H9 (cell line): Measurements from ENCODE around the gene MARCOL. TPM values are rescaled to one million over a fixed set of nuclear protein-coding genes. Genes with fewer than 3 reads are reported as not detected.

Source experiments
- DNase-seq: peaks from one replicate; pipeline ENCODE4 v3.0.0-alpha.2; 2017
- H2AFZ ChIP-seq: one replicate; pipeline ENCODE4 v1.6.1; 2013; ENCODE audit warnings: mild to moderate bottlenecking, low read length, control low read depth, moderate library complexity
- H2AK5ac ChIP-seq: 2 replicates; pipeline ENCODE4 v1.6.1; 2013; ENCODE audit warnings: low read length, control low read depth, mixed read lengths; ENCODE audit not compliant: insufficient read length
- H2BK120ac ChIP-seq: one replicate; pipeline ENCODE4 v1.6.1; 2013; ENCODE audit warnings: low read depth, mild to moderate bottlenecking, low read length, control low read depth, inconsistent platforms; ENCODE audit not compliant: poor library complexity, severe bottlenecking
- H2BK12ac ChIP-seq: 2 replicates; pipeline ENCODE4 v1.6.1; 2013; ENCODE audit warnings: low read length, control low read depth, mixed read lengths, low read depth; ENCODE audit not compliant: insufficient read length
- H2BK15ac ChIP-seq: 2 replicates; pipeline ENCODE4 v1.6.1; 2013; ENCODE audit warnings: low read depth, low read length, control low read depth
- H2BK20ac ChIP-seq: one replicate; pipeline ENCODE4 v1.6.1; 2013; ENCODE audit warnings: low read depth, mild to moderate bottlenecking, low read length, control low read depth, inconsistent platforms; ENCODE audit not compliant: poor library complexity, severe bottlenecking
- H2BK5ac ChIP-seq: 2 replicates; pipeline ENCODE4 v1.6.1; 2013; ENCODE audit warnings: low read length, control low read depth, mixed read lengths; ENCODE audit not compliant: insufficient read length
- H3K14ac ChIP-seq: 2 replicates; pipeline ENCODE4 v1.6.1; 2013; ENCODE audit warnings: low read length, control low read depth; ENCODE audit not compliant: insufficient read depth
- H3K18ac ChIP-seq: 2 replicates; pipeline ENCODE4 v1.6.1; 2013; ENCODE audit warnings: low read depth, mild to moderate bottlenecking, mixed read lengths, low read length, control low read depth; ENCODE audit not compliant: insufficient read length
- H3K23ac ChIP-seq: 2 replicates; pipeline ENCODE4 v1.6.1; 2013; ENCODE audit warnings: low read length, control low read depth, mixed read lengths, low read depth; ENCODE audit not compliant: insufficient read length
- H3K23me2 ChIP-seq: 2 replicates; pipeline ENCODE4 v1.6.1; 2013; ENCODE audit warnings: low read depth, mild to moderate bottlenecking, mixed read lengths, low read length, control low read depth; ENCODE audit not compliant: insufficient read length, poor library complexity, severe bottlenecking
- H3K27ac ChIP-seq: 2 replicates; pipeline ENCODE4 v1.5.1; 2013; ENCODE audit warnings: low read length, control low read depth, mixed read lengths, low read depth; ENCODE audit not compliant: insufficient read length
- H3K27me3 ChIP-seq: 2 replicates; pipeline ENCODE4 v1.6.1; 2013; ENCODE audit warnings: low read length, control low read depth, inconsistent platforms; ENCODE audit not compliant: insufficient read depth
- H3K4ac ChIP-seq: 2 replicates; pipeline ENCODE4 v1.6.1; 2013; ENCODE audit warnings: low read depth, mild to moderate bottlenecking, control low read depth, inconsistent platforms, low read length, moderate library complexity
- H3K4me1 ChIP-seq: 2 replicates; pipeline ENCODE4 v1.6.1; 2013; ENCODE audit warnings: low read length, control low read depth, inconsistent platforms; ENCODE audit not compliant: insufficient read depth
- H3K4me2 ChIP-seq: 2 replicates; pipeline ENCODE4 v1.6.1; 2013; ENCODE audit warnings: low read length, control low read depth, mixed read lengths; ENCODE audit not compliant: insufficient read length, insufficient read depth
- H3K56ac ChIP-seq: 2 replicates; pipeline ENCODE4 v1.6.1; 2013; ENCODE audit warnings: low read depth, mild to moderate bottlenecking, mixed read lengths, low read length, control low read depth; ENCODE audit not compliant: insufficient read length
- H3K79me1 ChIP-seq: 2 replicates; pipeline ENCODE4 v1.6.1; 2013; ENCODE audit warnings: low read depth, mild to moderate bottlenecking, moderate library complexity, low read length, control low read depth, inconsistent platforms; ENCODE audit not compliant: insufficient read depth, poor library complexity, severe bottlenecking
- H3K79me2 ChIP-seq: 2 replicates; pipeline ENCODE4 v1.6.1; 2013; ENCODE audit warnings: low read length, control low read depth, inconsistent platforms; ENCODE audit not compliant: insufficient read depth
- H3K9ac ChIP-seq: 2 replicates; pipeline ENCODE4 v1.6.1; 2013; ENCODE audit warnings: low read length, control low read depth, mixed read lengths; ENCODE audit not compliant: insufficient read length; ENCODE audit errors: extremely low read depth
- H3K9me3 ChIP-seq: one replicate; pipeline ENCODE4 v1.6.1; 2013; ENCODE audit warnings: low read depth, low read length, inconsistent platforms; ENCODE audit not compliant: control insufficient read depth
- H3T11ph ChIP-seq: one replicate; pipeline ENCODE4 v1.6.1; 2013; ENCODE audit warnings: mild to moderate bottlenecking, low read length, control low read depth, inconsistent platforms
- H4K20me1 ChIP-seq: one replicate; pipeline ENCODE4 v1.6.1; 2013; ENCODE audit not compliant: control insufficient read depth, insufficient read length, insufficient read depth
- H4K5ac ChIP-seq: 2 replicates; pipeline ENCODE4 v1.6.1; 2013; ENCODE audit warnings: low read depth, mild to moderate bottlenecking, mixed read lengths, low read length, control low read depth; ENCODE audit not compliant: insufficient read length
- H4K8ac ChIP-seq: replicated peaks from 2 replicates; pipeline ENCODE4 v1.6.1; 2013; ENCODE audit warnings: low read length, control low read depth, mixed read lengths, low read depth; ENCODE audit not compliant: insufficient read length
- H4K91ac ChIP-seq: 2 replicates; pipeline ENCODE4 v1.6.1; 2013; ENCODE audit warnings: low read depth, mild to moderate bottlenecking, moderate library complexity, mixed read lengths, low read length, control low read depth; ENCODE audit not compliant: insufficient read length
- H3K27ac Mint-ChIP-seq, 3 experiments: 2 replicates in 2 of 3; 3 replicates in 1 of 3; pipeline ENCODE4 v1.8.0; 2020 to 2021; ENCODE audit warnings: mixed read lengths in 3 of 3, mild to moderate bottlenecking in 1 of 3, moderate library complexity in 1 of 3
- H3K27me3 Mint-ChIP-seq: 2 replicates; pipeline ENCODE4 v1.8.0; 2021; ENCODE audit warnings: low read depth, mild to moderate bottlenecking, moderate library complexity, mixed read lengths
- H3K36me3 Mint-ChIP-seq, 3 experiments: 2 replicates in 2 of 3; 3 replicates in 1 of 3; pipeline ENCODE4 v1.8.0; 2020 to 2021; ENCODE audit warnings: low read depth in 3 of 3, mixed read lengths in 3 of 3; ENCODE audit not compliant: insufficient read depth in 1 of 3
- H3K4me1 Mint-ChIP-seq, 2 experiments: 2 replicates each; pipeline ENCODE4 v1.8.0; 2020; ENCODE audit warnings: mixed read lengths in 2 of 2
- H3K4me3 Mint-ChIP-seq, 2 experiments: 2 replicates in 1 of 2; 3 replicates in 1 of 2; pipeline ENCODE4 v1.8.0; 2020 to 2021; ENCODE audit warnings: mild to moderate bottlenecking in 2 of 2, mixed read lengths in 2 of 2, moderate library complexity in 1 of 2
- H3K9me3 Mint-ChIP-seq, 2 experiments: 2 replicates in 1 of 2; 3 replicates in 1 of 2; pipeline ENCODE4 v1.8.0; 2020; ENCODE audit warnings: mild to moderate bottlenecking in 2 of 2, mixed read lengths in 2 of 2, moderate library complexity in 1 of 2
- CTCF ChIP-seq: fragments of 200-600 bp; sonication (generic); conservative IDR thresholded peaks from 3 replicates; pipeline ENCODE4 v1.8.0; 2021; ENCODE audit warnings: antibody characterized with exemption, mild to moderate bottlenecking
- WGBS: extraction: QIAGEN DNeasy Blood & Tissue Kit; methylation state at CpG from one replicate; pipeline ENCODE4 v1.1.7; 2013; ENCODE audit warnings: missing lambda C conversion rate, low lambda C conversion rate, mixed read lengths; ENCODE audit not compliant: insufficient read length; ENCODE audit errors: extremely low coverage; 5-methylcytosine and 5-hydroxymethylcytosine counted together
- total RNA-seq: library from RNA; stranded (reverse); gene quantifications from 2 replicates; pipeline ENCODE4 v1.2.1, GENCODE V29; 2021

MARCOL gene
- total RNA-seq, 1 experiment from 2014 or later: not detected

- H3K4me1 ChIP-seq: no peaks in the 10 kb centered on the region
- H2BK15ac ChIP-seq: no peak overlapping the region
- Mint-ChIP-seq H3K4me1 (peaks cover 2 to 5% of the 10 kb centered on the region in 2 experiments), H3K36me3 (no peaks in the 10 kb centered on the region), H3K4me3 (no peak overlapping the region), H3K27ac (no peak overlapping the region), H3K27me3 (no peaks in the 10 kb centered on the region), H3K9me3 (no peaks in the 10 kb centered on the region)
- H4K20me1 ChIP-seq: no peaks in the 10 kb centered on the region
- H3K27me3 ChIP-seq: no peaks in the 10 kb centered on the region
- H2AFZ ChIP-seq: no peak overlapping the region
- no peak overlapping the region for H3K4ac ChIP-seq
- H3K79me2 ChIP-seq: no peaks in the 10 kb centered on the region
- H2BK20ac ChIP-seq: no peak overlapping the region
- H3K9ac ChIP-seq: no peak overlapping the region
- H4K91ac ChIP-seq: no peak overlapping the region
- no peak overlapping the region for H4K5ac ChIP-seq
- H3K27ac ChIP-seq: no peak overlapping the region
- H3K18ac ChIP-seq: no peak overlapping the region
- H3K4me2 ChIP-seq: no peak overlapping the region
- H2AK5ac ChIP-seq: no peak overlapping the region
- no peak overlapping the region for H3K14ac ChIP-seq
- no peak overlapping the region for H4K8ac ChIP-seq
- H2BK12ac ChIP-seq: no peak overlapping the region
- H3K23ac ChIP-seq: no peak overlapping the region
- no peak for TF ChIP-seq CTCF
- DNase-seq: no peak
- H3K79me1 ChIP-seq: no peaks in the 10 kb centered on the region
- no peak overlapping the region for H3T11ph ChIP-seq
- WGBS: no CpG with 5 or more reads among the region's 1 CpG
- H3K23me2 ChIP-seq: no peaks in the 10 kb centered on the region
- no peak overlapping the region for H2BK5ac ChIP-seq
- no peak overlapping the region for H2BK120ac ChIP-seq
- H3K9me3 ChIP-seq: no peaks in the 10 kb centered on the region
- no peak overlapping the region for H3K56ac ChIP-seq
These were observed 45.1 kb upstream of the MARCOL start for GRCh38 chr5:148193202-148193601.
